Panc1 (cell line): ENCODE results near the gene LDB2.

ENCODE experiments used
- POLR2AphosphoS5 ChIP-seq: IDR thresholded peaks from 2 replicates; pipeline ENCODE4 v1.6.1; 2012; ENCODE audit warnings: mild to moderate bottlenecking, low read depth, low read length, moderate library complexity
- REST ChIP-seq, 2 experiments: IDR thresholded peaks; 2 replicates each; pipeline ENCODE4 v1.6.1; 2011 to 2012; ENCODE audit warnings: low read depth in 2 of 2, control low read depth in 1 of 2, low read length in 1 of 2, mild to moderate bottlenecking in 1 of 2, moderate library complexity in 1 of 2; ENCODE audit not compliant: insufficient read depth in 1 of 2
- TCF7L2 ChIP-seq: IDR thresholded peaks from 2 replicates; pipeline ENCODE4 v1.6.1; 2011; ENCODE audit warnings: mild to moderate bottlenecking, low read depth, low read length, inconsistent platforms
- TF ChIP-seq, protein P1 (sequence below): fragments of 450-650 bp; IDR thresholded peaks from 2 replicates; pipeline ENCODE4 v1.5.1; 2017; ENCODE audit warnings: mild to moderate bottlenecking

DNA sequence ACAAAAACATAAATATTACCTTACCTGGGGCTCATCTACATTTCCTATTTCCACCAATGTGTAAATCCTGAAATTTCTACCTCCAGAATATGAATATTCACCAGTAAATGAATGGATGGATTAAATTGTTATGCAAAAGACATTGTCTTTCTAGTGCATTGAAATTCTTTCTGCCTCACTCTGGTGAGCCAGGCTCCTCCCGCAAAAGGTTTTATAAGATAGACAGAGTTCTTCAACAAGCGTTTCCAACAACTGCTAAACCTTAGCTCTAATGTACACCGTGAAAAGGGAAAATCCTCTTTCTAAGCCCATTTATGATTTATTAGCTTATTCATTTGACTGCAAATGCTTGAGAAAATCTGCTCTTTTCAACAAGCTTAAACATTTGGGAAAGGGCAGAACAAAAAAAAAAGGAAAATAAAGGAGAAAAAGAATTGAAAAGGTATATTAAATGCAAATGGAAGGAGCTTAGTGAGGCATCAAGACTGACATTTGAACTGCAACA, 72.0 kb downstream of the LDB2 start:
- TF ChIP-seq POLR2AphosphoS5 (no peak), TCF7L2 (no peak), REST (IDR thresholded peaks at IDR 0.05; ENCODE audit: insufficient read depth in 1 of 2, low read depth in 2 of 2, low read length in 1 of 2) (no peak)
- TF ChIP-seq, protein P1, sequence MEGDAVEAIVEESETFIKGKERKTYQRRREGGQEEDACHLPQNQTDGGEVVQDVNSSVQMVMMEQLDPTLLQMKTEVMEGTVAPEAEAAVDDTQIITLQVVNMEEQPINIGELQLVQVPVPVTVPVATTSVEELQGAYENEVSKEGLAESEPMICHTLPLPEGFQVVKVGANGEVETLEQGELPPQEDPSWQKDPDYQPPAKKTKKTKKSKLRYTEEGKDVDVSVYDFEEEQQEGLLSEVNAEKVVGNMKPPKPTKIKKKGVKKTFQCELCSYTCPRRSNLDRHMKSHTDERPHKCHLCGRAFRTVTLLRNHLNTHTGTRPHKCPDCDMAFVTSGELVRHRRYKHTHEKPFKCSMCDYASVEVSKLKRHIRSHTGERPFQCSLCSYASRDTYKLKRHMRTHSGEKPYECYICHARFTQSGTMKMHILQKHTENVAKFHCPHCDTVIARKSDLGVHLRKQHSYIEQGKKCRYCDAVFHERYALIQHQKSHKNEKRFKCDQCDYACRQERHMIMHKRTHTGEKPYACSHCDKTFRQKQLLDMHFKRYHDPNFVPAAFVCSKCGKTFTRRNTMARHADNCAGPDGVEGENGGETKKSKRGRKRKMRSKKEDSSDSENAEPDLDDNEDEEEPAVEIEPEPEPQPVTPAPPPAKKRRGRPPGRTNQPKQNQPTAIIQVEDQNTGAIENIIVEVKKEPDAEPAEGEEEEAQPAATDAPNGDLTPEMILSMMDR, result no peak
